ENCODE data around the gene SEL1L2.
A peak's percentile ranks its signal among the peaks of the same experiment; 100 is the strongest.

SEL1L2 gene

DNA sequence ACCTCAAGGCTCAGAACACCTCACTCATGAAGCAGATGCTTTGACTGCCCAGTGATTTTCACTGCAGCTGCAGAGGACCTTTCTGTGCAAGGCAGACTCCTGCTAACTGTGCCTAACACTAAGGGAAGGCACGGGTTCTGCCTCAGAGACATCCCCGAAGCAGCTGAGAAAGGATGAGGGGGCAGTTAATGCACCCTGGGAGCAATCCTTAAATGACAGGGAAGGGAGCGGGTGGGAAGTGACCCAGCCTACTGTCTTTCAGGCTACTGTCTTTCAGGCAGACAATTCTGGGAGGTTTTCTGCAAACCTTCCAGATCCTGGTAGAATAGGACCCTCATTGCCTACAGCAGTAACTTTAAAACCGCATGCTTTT, 150.3 kb downstream of the SEL1L2 start:
- Mint-ChIP-seq H3K9me3 (no peaks in the 10 kb centered on the region), H3K4me3 (no peak overlapping the region), H3K27me3 (ENCODE audit: low read depth) (no peaks in the 10 kb centered on the region), H3K27ac (no peak overlapping the region), H3K4me1 (ENCODE audit: low read depth) (no peaks in the 10 kb centered on the region), H3K36me3 (ENCODE audit: low read depth) (no peaks in the 10 kb centered on the region)
- no peak for DNase-seq (ENCODE audit: low spot score)

GRCh38 chr20:13839421-13840092, 150.9 kb downstream of the SEL1L2 start:
- Mint-ChIP-seq H3K27me3 (ENCODE audit: low read depth) (no peaks in the 10 kb centered on the region), H3K27ac (no peak overlapping the region), H3K4me3 (no peak overlapping the region), H3K9me3 (no peaks in the 10 kb centered on the region), H3K4me1 (ENCODE audit: low read depth) (no peaks in the 10 kb centered on the region), H3K36me3 (ENCODE audit: low read depth) (no peaks in the 10 kb centered on the region)
- DNase-seq (ENCODE audit: low spot score), result no peak

DNA sequence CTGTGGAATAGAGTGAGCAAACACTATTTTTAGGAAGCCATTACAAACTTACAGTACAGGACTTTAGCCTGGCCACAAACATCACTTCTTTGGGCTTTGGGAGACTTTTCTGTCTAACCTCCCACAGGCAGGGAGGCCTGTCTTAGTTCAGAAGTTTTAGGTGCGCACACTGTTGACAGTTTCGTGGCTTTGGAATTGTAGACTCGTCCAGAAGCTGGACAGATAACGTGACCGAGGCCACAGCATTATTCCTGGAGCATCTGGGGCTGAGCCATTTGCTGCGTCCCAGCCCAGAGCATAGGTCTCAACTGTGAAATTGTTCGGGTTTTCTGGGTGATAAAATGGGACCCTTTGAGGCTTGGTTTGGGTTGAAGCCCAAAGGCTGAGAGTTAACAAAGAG, 151.8 kb downstream of the SEL1L2 start:
- H3K4me1 Mint-ChIP-seq (ENCODE audit: low read depth), result no peaks in the 10 kb centered on the region
- no peak for DNase-seq (ENCODE audit: low spot score)
- no peak overlapping the region for H3K4me3 Mint-ChIP-seq
- no peaks in the 10 kb centered on the region for H3K27me3 Mint-ChIP-seq (ENCODE audit: low read depth)
- H3K36me3 Mint-ChIP-seq (ENCODE audit: low read depth), result no peaks in the 10 kb centered on the region
- no peaks in the 10 kb centered on the region for H3K9me3 Mint-ChIP-seq
- no peak overlapping the region for H3K27ac Mint-ChIP-seq

DNA sequence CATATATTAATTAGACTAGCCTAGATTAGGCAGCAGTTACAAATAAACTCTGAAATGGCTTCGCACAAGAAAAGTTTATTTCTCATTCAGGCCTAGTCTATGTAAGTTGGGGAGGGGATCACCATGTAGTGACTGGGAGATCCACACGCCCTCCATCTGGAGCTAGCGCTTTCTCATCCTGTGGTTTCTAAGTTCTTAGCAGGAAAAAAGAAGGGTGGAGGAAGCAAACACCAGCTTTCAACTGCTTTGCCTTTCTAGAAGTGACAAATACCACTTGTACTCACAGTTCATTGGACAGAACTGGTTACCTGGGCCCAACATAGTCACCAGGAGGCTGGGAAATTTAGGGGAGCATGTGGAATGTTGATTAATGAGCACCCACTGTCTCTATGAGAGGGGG, 158.9 kb downstream of the SEL1L2 start:
- H3K27me3 Mint-ChIP-seq (ENCODE audit: low read depth), result peaks cover 11% of the 10 kb centered on the region
- H3K4me3 Mint-ChIP-seq, result no peak overlapping the region
- DNase-seq (ENCODE audit: low spot score), result no peak

DNA sequence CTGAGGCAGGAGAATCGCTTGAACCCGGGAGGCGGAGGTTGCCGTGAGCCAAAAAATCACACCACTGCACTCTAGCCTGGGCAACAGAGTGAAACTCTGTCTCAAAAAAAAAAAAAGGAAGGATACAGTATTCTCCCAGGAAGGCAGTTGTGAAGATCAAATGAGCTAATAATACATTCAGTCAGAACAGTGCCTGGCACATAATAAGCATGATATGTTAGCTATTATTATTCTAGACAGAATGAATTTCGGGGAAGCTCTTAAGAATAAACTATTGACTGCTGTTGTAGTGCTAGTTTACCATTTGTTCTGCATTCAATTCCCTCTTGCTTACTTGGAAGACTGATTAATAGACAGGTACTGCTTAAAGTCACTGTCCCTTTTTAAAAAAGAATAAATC, 164.9 kb downstream of the SEL1L2 start:
- no peak overlapping the region for H3K4me3 Mint-ChIP-seq
- peak overlapping the region; percentile 10 for H3K27ac Mint-ChIP-seq
- no peaks in the 10 kb centered on the region for H3K36me3 Mint-ChIP-seq (ENCODE audit: low read depth)
- no peaks in the 10 kb centered on the region for H3K9me3 Mint-ChIP-seq
- H3K4me1 Mint-ChIP-seq (ENCODE audit: low read depth), result no peaks in the 10 kb centered on the region
- H3K27me3 Mint-ChIP-seq (ENCODE audit: low read depth), result peaks cover 5% of the 10 kb centered on the region
- DNase-seq (ENCODE audit: low spot score), result no peak

More for the DNA sequence above, 158.9 kb downstream of the SEL1L2 start:
- no peaks in the 10 kb centered on the region for H3K4me1 Mint-ChIP-seq (ENCODE audit: low read depth)
- H3K36me3 Mint-ChIP-seq (ENCODE audit: low read depth), result no peaks in the 10 kb centered on the region
- no peak overlapping the region for H3K27ac Mint-ChIP-seq
- H3K9me3 Mint-ChIP-seq, result no peaks in the 10 kb centered on the region

- Mint-ChIP-seq H3K36me3 (ENCODE audit: low read depth) (peaks cover 3% of the 10 kb centered on the region), H3K9me3 (no peaks in the 10 kb centered on the region), H3K27ac (no peak overlapping the region), H3K27me3 (ENCODE audit: low read depth) (peaks cover 2% of the 10 kb centered on the region), H3K4me3 (no peak overlapping the region), H3K4me1 (ENCODE audit: low read depth) (no peaks in the 10 kb centered on the region)
- DNase-seq (ENCODE audit: low spot score), result no peak
Measured at GRCh38 chr20:13824459-13824858, 166.0 kb downstream of the SEL1L2 start.

GRCh38 chr20:13822459-13822858, 168.0 kb downstream of the SEL1L2 start:
- Mint-ChIP-seq H3K9me3 (no peaks in the 10 kb centered on the region), H3K27ac (no peak overlapping the region), H3K4me3 (no peak overlapping the region), H3K4me1 (ENCODE audit: low read depth) (no peaks in the 10 kb centered on the region), H3K27me3 (ENCODE audit: low read depth) (no peaks in the 10 kb centered on the region), H3K36me3 (ENCODE audit: low read depth) (peaks cover 9% of the 10 kb centered on the region)
- no peak for DNase-seq (ENCODE audit: low spot score)

GRCh38 chr20:13821876-13822275, 168.5 kb downstream of the SEL1L2 start:
- H3K27ac Mint-ChIP-seq, result no peak overlapping the region
- no peaks in the 10 kb centered on the region for H3K27me3 Mint-ChIP-seq (ENCODE audit: low read depth)
- H3K4me1 Mint-ChIP-seq (ENCODE audit: low read depth), result no peaks in the 10 kb centered on the region
- no peaks in the 10 kb centered on the region for H3K9me3 Mint-ChIP-seq
- H3K36me3 Mint-ChIP-seq (ENCODE audit: low read depth), result peaks cover 11% of the 10 kb centered on the region
- H3K4me3 Mint-ChIP-seq, result no peak overlapping the region
- DNase-seq (ENCODE audit: low spot score), result no peak

GRCh38 chr20:13819885-13820645, 170.3 kb downstream of the SEL1L2 start:
- no peaks in the 10 kb centered on the region for H3K27me3 Mint-ChIP-seq (ENCODE audit: low read depth)
- H3K27ac Mint-ChIP-seq, result no peak overlapping the region
- DNase-seq (ENCODE audit: low spot score), result no peak
- no peaks in the 10 kb centered on the region for H3K4me1 Mint-ChIP-seq (ENCODE audit: low read depth)
- no peaks in the 10 kb centered on the region for H3K9me3 Mint-ChIP-seq
- H3K36me3 Mint-ChIP-seq (ENCODE audit: low read depth), result peaks cover 18% of the 10 kb centered on the region
- no peak overlapping the region for H3K4me3 Mint-ChIP-seq

DNA sequence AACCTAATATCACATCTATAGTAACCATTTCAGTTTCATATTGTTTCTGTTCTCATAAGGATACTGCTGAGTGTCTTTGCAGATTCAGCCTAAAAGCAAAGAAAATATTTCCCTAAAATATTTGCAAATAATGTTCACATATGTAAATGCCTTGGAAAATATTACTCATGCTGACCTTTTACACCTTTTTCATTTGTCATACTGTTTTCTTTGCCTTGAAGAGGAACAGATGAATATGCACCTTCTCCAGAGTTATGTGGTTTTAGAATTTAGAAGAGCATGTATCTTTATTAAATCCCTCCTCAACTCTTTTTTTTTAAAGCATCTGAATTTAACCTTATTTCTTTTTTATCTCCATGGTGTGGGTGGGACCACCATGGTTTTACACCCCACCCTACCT, 173.1 kb downstream of the SEL1L2 start:
- Mint-ChIP-seq H3K9me3 (no peaks in the 10 kb centered on the region), H3K27ac (no peak overlapping the region), H3K36me3 (ENCODE audit: low read depth) (peaks cover 25% of the 10 kb centered on the region), H3K4me3 (no peak overlapping the region), H3K4me1 (ENCODE audit: low read depth) (no peaks in the 10 kb centered on the region), H3K27me3 (ENCODE audit: low read depth) (no peaks in the 10 kb centered on the region)
- no peak for DNase-seq (ENCODE audit: low spot score)

DNA sequence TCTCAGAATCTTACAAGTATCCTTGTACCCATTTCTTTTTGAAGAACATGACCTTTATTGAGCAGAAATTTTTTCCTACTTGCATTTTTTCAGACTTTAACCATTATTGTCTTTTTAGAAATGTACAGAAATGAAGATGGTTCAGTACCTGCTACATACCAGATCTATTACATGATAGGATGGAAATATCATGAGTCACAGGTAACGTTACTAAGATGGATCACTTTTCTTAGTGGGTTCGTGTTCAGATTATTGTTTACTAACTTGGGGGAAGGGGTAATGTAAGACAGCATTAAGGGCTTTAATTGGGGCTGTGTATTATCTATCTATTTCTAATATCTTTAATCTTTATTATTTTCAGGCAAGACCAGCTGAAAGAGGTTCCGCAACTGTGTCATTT, 173.7 kb downstream of the SEL1L2 start:
- peaks cover 29% of the 10 kb centered on the region for H3K36me3 Mint-ChIP-seq (ENCODE audit: low read depth)
- H3K4me1 Mint-ChIP-seq (ENCODE audit: low read depth), result no peaks in the 10 kb centered on the region
- no peak for DNase-seq (ENCODE audit: low spot score)
- no peaks in the 10 kb centered on the region for H3K9me3 Mint-ChIP-seq
- H3K27me3 Mint-ChIP-seq (ENCODE audit: low read depth), result no peaks in the 10 kb centered on the region
- no peak overlapping the region for H3K27ac Mint-ChIP-seq
- H3K4me3 Mint-ChIP-seq, result no peak overlapping the region

GRCh38 chr20:13814672-13815071, 175.7 kb downstream of the SEL1L2 start:
- DNase-seq (ENCODE audit: low spot score), result no peak
- H3K4me3 Mint-ChIP-seq, result no peak overlapping the region
- no peaks in the 10 kb centered on the region for H3K27me3 Mint-ChIP-seq (ENCODE audit: low read depth)
- H3K27ac Mint-ChIP-seq, result no peak overlapping the region
- no peaks in the 10 kb centered on the region for H3K9me3 Mint-ChIP-seq
- H3K36me3 Mint-ChIP-seq (ENCODE audit: low read depth), result peaks cover 26% of the 10 kb centered on the region
- H3K4me1 Mint-ChIP-seq (ENCODE audit: low read depth), result no peaks in the 10 kb centered on the region

GRCh38 chr20:13813910-13814309, 176.5 kb downstream of the SEL1L2 start:
- Mint-ChIP-seq H3K27me3 (ENCODE audit: low read depth) (no peaks in the 10 kb centered on the region), H3K9me3 (no peaks in the 10 kb centered on the region), H3K36me3 (ENCODE audit: low read depth) (peaks cover 26% of the 10 kb centered on the region), H3K4me3 (no peak overlapping the region), H3K27ac (no peak overlapping the region), H3K4me1 (ENCODE audit: low read depth) (no peaks in the 10 kb centered on the region)
- no peak for DNase-seq (ENCODE audit: low spot score)

DNA sequence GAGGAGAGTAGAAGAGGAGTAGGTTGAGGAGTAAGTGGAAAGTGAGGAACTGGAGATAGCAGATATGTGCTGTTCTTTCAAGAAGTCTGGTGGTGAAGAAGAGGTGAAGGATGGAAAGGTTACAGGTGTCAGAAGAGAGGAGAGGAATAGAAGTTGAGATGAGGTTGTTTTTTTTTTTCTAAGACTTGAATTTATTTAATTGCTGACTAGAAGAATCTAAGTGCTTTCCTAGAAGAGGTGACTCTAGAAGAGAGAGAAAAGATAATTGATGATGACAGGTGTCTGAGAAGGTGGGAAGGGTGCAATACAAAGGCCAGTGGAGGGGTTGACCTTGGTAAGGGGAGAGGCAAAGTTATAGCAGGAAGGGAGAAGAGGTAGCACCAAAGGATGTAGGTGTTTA, 180.0 kb downstream of the SEL1L2 start:
- no peak for DNase-seq (ENCODE audit: low spot score)
- Mint-ChIP-seq H3K36me3 (ENCODE audit: low read depth) (peaks cover 14% of the 10 kb centered on the region), H3K4me1 (ENCODE audit: low read depth) (no peaks in the 10 kb centered on the region), H3K9me3 (no peaks in the 10 kb centered on the region), H3K27me3 (ENCODE audit: low read depth) (no peaks in the 10 kb centered on the region), H3K4me3 (no peak overlapping the region), H3K27ac (no peak overlapping the region)

GRCh38 chr20:13809855-13810254, 180.6 kb downstream of the SEL1L2 start:
- Mint-ChIP-seq H3K36me3 (ENCODE audit: low read depth) (peaks cover 16% of the 10 kb centered on the region), H3K9me3 (no peaks in the 10 kb centered on the region), H3K27me3 (ENCODE audit: low read depth) (no peaks in the 10 kb centered on the region), H3K4me3 (no peak overlapping the region), H3K4me1 (ENCODE audit: low read depth) (no peaks in the 10 kb centered on the region), H3K27ac (no peak overlapping the region)
- no peak for DNase-seq (ENCODE audit: low spot score)
